ENCODE results near the gene BRD9.

DNA sequence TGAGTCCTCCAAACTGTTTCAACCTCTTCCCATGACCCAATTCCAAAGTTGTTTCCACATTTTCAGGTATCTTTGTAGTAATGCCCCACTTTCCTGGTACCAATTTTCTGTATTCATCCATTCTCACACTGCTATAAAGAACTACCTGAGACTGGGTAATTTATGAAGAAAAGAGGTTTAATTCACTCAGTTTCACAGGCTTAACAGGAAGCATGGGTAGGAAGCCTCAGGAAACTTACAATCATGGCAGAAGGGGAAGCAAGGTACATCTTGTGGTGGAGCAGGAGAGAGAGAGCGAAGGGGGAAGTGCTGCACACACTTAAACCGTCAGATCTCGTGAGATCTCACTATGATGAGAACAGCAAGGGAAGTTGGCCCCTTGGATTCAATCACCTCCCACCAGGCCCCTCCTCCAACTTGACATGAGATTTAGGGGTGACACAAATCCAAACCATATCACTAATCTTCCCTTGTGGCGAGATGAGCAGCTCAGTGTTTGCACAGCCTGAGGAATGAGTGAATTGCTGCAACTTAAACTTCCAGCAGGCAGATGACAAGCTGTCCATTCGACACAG lies 43.0 kb upstream of the BRD9 start:
- TF ChIP-seq, protein P1, sequence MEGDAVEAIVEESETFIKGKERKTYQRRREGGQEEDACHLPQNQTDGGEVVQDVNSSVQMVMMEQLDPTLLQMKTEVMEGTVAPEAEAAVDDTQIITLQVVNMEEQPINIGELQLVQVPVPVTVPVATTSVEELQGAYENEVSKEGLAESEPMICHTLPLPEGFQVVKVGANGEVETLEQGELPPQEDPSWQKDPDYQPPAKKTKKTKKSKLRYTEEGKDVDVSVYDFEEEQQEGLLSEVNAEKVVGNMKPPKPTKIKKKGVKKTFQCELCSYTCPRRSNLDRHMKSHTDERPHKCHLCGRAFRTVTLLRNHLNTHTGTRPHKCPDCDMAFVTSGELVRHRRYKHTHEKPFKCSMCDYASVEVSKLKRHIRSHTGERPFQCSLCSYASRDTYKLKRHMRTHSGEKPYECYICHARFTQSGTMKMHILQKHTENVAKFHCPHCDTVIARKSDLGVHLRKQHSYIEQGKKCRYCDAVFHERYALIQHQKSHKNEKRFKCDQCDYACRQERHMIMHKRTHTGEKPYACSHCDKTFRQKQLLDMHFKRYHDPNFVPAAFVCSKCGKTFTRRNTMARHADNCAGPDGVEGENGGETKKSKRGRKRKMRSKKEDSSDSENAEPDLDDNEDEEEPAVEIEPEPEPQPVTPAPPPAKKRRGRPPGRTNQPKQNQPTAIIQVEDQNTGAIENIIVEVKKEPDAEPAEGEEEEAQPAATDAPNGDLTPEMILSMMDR (conservative IDR thresholded peaks at IDR 0.05; ENCODE audit: low read depth, low read length), result no peak
- TF ChIP-seq RFX5 (IDR thresholded peaks at IDR 0.05; ENCODE audit: low read depth, low read length) (no peak), RCOR1 (IDR thresholded peaks at IDR 0.05; ENCODE audit: insufficient replicate concordance, low read length) (no peak), BHLHE40 (IDR thresholded peaks at IDR 0.05; ENCODE audit: low read depth, low read length) (no peak), MAFK (IDR thresholded peaks at IDR 0.05; ENCODE audit: low read depth, low read length) (no peak), POLR2A (IDR thresholded peaks at IDR 0.05; ENCODE audit: low read depth, low read length) (no peak), RAD21 (IDR thresholded peaks at IDR 0.05; ENCODE audit: low read length) (no peak), CEBPB (IDR thresholded peaks at IDR 0.05; ENCODE audit: low read depth, low read length) (no peak)
- TF ChIP-seq, protein P2, sequence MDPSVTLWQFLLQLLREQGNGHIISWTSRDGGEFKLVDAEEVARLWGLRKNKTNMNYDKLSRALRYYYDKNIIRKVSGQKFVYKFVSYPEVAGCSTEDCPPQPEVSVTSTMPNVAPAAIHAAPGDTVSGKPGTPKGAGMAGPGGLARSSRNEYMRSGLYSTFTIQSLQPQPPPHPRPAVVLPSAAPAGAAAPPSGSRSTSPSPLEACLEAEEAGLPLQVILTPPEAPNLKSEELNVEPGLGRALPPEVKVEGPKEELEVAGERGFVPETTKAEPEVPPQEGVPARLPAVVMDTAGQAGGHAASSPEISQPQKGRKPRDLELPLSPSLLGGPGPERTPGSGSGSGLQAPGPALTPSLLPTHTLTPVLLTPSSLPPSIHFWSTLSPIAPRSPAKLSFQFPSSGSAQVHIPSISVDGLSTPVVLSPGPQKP (IDR thresholded peaks at IDR 0.05; ENCODE audit: borderline replicate concordance, low read depth, low read length), result no peak

All from IMR-90 (cell line).